ENCODE results near the gene USP27X.

Gene USP27X

DNA sequence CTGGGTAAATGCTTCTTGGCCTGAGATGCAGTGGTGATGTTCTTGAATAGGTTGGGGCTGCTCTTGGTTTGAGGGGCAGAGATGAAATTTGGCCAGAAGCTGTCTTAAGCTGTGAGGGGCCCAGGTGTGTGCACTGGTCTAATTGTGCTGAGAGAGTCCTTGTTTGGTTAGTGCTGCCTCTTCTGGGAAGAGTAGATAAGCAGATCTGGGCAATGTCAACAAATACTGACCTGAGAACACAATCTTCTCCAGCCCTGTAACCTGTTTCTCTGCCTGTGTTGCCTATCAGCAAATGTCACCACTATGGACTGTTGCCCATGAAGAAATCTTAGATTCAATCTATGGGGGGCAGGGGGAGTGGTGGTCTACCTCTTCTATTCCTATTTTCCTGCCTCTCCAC, 17.2 kb upstream of the USP27X start:
- TF ChIP-seq POLR2A (IDR thresholded peaks at IDR 0.05; ENCODE audit: low read length), result no peak
- no peak for TF ChIP-seq GATA1 (IDR thresholded peaks at IDR 0.05; ENCODE audit: low read depth, low read length)
- peak in 1 of 2 experiments; percentile 34 for DNase-seq

GRCh38 chrX:49868739-49869138, 10.5 kb upstream of the USP27X start:
- peak in 1 of 2 experiments; percentile 26 for DNase-seq
- no peak for TF ChIP-seq GATA1 (IDR thresholded peaks at IDR 0.05; ENCODE audit: low read depth, low read length)
- no peak for TF ChIP-seq POLR2A (IDR thresholded peaks at IDR 0.05; ENCODE audit: low read length)

- no peak for TF ChIP-seq POLR2A (IDR thresholded peaks at IDR 0.05; ENCODE audit: low read length)
- DNase-seq, result peak; percentile 20 to 53
Observed at GRCh38 chrX:49876750-49877149, 2.5 kb upstream of the USP27X start.

GRCh38 chrX:49877397-49878101, 1.7 kb upstream of the USP27X start:
- no peak for TF ChIP-seq GATA1 (IDR thresholded peaks at IDR 0.05; ENCODE audit: low read depth, low read length)
- TF ChIP-seq POLR2A (IDR thresholded peaks at IDR 0.05; ENCODE audit: low read length), result no peak
- DNase-seq, result no peak

DNA sequence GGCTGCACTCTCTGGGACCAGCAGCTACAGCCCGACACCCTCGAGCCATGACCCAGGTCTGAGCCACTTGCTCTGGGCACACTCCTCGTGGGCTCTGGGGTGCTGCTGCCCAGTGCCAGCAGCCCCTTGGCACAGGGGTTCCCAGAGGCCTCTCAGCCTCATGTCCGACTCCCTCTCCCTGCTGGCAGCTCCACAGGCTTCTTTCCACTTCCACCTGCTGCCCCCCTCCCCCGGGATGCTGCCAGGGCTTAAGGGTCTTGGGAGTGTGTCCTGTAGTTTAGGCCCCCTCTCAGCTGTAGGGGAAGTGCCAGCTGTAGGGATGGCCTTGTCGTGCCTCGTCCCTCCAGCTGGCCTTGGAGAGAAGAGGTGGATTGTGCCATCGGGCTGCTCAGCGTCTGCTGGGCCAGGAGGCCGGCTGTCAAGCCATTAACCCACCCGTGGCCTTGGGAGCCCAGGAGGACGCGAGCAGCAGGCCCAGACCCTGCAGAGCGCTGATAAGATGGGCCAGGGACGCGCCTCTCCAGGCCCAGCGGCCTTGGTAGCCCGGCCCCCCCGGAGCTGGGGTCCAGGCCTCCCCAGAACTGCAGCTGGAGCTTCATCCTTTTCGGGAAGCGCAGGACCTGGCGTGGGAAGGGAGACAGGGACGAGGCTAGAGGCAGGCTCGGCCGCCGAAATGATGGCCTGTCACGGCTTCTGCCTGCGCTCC, 1.0 kb upstream of the USP27X start:
- no peak for TF ChIP-seq GATA1 (IDR thresholded peaks at IDR 0.05; ENCODE audit: low read depth, low read length)
- DNase-seq, result peak; percentile 12 to 40

GRCh38 chrX:49879656-49880277, 483 bp downstream of the USP27X start:
- TF ChIP-seq POLR2A (IDR thresholded peaks at IDR 0.05; ENCODE audit: low read length) (no peak), GATA1 (IDR thresholded peaks at IDR 0.05; ENCODE audit: low read depth, low read length) (no peak)
- no peak for DNase-seq

DNA sequence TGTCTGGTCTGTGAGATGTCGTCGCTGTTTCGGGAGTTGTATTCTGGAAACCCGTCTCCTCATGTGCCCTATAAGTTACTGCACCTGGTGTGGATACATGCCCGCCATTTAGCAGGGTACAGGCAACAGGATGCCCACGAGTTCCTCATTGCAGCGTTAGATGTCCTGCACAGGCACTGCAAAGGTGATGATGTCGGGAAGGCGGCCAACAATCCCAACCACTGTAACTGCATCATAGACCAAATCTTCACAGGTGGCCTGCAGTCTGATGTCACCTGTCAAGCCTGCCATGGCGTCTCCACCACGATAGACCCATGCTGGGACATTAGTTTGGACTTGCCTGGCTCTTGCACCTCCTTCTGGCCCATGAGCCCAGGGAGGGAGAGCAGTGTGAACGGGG, 1.4 kb downstream of the USP27X start:
- DNase-seq, result no peak
- TF ChIP-seq POLR2A (IDR thresholded peaks at IDR 0.05; ENCODE audit: low read length) (no peak), GATA1 (IDR thresholded peaks at IDR 0.05; ENCODE audit: low read depth, low read length) (no peak)

GRCh38 chrX:49884290-49884862, 5.1 kb downstream of the USP27X start:
- TF ChIP-seq POLR2A (IDR thresholded peaks at IDR 0.05; ENCODE audit: low read length) (no peak), GATA1 (IDR thresholded peaks at IDR 0.05; ENCODE audit: low read depth, low read length) (no peak)
- DNase-seq, result peak; percentile 64 to 72

DNA sequence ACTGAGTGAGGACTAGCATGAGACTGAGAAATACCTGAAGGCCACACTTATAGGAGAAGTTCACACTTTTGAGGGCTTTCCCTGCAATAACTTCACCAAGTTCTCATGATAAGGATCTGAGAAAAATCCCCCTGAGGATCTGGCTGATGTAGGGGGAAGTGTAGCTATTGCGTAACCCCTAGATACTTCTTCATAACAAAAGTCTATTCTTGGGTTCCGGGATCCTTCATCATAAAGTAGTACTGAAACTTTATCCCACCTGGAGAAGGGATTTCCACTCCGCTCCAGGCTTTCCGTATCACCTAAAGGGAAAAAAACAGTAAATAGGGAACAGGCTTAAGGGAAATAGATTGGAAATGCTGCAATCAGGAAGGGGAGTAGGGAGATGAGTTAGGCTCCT, 13.3 kb downstream of the USP27X start:
- DNase-seq, result no peak
- TF ChIP-seq GATA1 (IDR thresholded peaks at IDR 0.05; ENCODE audit: low read depth, low read length), result no peak
- TF ChIP-seq POLR2A (IDR thresholded peaks at IDR 0.05; ENCODE audit: low read length), result no peak

DNA sequence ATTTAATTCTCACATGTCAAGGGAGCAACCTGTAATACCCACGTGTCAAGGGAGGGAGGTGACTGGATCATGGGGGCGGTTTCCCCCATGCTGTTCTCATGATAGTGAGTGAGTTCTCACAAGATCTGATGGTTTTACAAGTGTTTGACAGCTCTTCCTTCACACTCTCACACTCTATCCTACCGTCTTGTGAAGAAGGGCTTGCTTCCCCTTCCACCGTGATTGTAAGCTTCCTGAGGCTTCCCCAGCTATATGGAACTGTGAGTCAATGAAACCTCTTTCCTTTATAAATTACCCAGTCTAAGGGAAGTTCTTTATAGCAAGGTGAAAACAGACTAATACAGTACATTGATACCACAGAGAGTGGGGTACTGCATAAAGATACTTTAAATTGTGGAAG, 17.7 kb downstream of the USP27X start:
- DNase-seq, result no peak
- no peak for TF ChIP-seq GATA1 (IDR thresholded peaks at IDR 0.05; ENCODE audit: low read depth, low read length)
- no peak for TF ChIP-seq POLR2A (IDR thresholded peaks at IDR 0.05; ENCODE audit: low read length)

DNA sequence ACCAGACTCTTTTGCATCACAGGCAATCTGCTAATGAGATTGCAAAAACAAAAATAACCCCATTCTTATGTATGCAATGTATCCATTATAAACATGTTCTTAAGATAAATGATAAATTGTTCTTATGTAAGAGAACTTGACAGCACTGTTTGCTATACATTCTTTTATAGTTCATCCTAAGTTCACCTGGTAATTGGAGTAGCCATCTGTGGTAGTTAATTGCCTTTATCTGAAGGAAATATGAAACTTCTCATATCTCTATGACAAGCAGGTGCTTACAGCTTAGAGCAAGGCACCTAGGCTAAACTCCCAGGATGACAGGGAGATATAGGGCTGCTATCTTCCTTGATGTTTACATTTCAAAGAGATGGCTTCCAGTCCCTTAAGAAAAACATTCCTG, 21.8 kb downstream of the USP27X start:
- no peak for DNase-seq
- TF ChIP-seq GATA1 (IDR thresholded peaks at IDR 0.05; ENCODE audit: low read depth, low read length) (no peak), POLR2A (IDR thresholded peaks at IDR 0.05; ENCODE audit: low read length) (no peak)

- DNase-seq, result no peak
- no peak for TF ChIP-seq GATA1 (IDR thresholded peaks at IDR 0.05; ENCODE audit: low read depth, low read length)
Observed at GRCh38 chrX:49910344-49910743, 31.1 kb downstream of the USP27X start.

GRCh38 chrX:49912086-49912485, 32.8 kb downstream of the USP27X start:
- TF ChIP-seq POLR2A (IDR thresholded peaks at IDR 0.05; ENCODE audit: low read length), result no peak
- DNase-seq, result no peak

DNA sequence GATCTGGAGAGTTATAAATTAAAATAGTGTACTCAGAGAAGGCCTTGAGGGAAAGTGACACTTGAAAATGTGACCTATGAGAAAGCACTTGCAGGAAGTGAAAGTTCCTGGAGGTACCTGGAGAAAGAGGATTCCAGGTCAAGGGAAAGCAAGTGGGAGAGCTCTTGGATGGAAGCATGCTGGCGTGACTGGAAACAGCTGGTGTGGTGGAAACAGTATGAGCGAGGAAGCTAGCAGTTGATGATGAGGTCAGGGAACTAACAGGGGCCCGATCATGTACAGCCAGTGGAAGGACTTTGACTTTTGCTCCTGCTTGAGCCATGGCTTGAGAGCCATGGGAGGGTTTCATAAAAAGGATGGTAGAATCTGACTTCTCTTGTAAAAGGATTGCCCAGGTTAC, 33.6 kb downstream of the USP27X start:
- DNase-seq, result no peak
- TF ChIP-seq POLR2A (IDR thresholded peaks at IDR 0.05; ENCODE audit: low read length), result no peak
